Measurements from ENCODE around the gene GRAMD1A.

DNA sequence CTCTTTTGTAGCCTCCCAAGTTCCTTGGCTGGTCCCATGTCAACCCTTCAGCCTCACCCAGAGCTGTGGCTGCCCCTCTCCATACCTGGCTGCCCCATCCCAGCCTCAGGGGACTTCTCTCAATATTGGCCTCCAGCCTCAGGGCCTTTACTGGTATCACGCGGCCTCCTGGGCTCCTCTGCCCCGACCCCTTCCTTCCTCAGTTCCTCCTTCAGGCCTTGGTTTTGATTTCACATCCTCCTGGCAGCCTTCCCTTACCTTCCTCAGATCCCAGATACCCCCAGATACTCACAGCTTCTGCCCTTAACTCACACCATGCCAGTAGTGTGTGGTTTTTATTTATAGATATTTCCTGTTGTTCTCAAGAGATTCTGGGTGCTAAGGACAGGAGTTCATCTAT lies 17.4 kb downstream of the GRAMD1A start:
- TF ChIP-seq ESRRG (CRISPR knock-in tag; IDR thresholded peaks at IDR 0.05), result no peak
- TF ChIP-seq ZNF70 (CRISPR knock-in tag; IDR thresholded peaks at IDR 0.05), result no peak
- TF ChIP-seq, protein P1, sequence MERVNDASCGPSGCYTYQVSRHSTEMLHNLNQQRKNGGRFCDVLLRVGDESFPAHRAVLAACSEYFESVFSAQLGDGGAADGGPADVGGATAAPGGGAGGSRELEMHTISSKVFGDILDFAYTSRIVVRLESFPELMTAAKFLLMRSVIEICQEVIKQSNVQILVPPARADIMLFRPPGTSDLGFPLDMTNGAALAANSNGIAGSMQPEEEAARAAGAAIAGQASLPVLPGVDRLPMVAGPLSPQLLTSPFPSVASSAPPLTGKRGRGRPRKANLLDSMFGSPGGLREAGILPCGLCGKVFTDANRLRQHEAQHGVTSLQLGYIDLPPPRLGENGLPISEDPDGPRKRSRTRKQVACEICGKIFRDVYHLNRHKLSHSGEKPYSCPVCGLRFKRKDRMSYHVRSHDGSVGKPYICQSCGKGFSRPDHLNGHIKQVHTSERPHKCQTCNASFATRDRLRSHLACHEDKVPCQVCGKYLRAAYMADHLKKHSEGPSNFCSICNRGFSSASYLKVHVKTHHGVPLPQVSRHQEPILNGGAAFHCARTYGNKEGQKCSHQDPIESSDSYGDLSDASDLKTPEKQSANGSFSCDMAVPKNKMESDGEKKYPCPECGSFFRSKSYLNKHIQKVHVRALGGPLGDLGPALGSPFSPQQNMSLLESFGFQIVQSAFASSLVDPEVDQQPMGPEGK (CRISPR knock-in tag; IDR thresholded peaks at IDR 0.05; ENCODE audit: borderline replicate concordance), result no peak
- TF ChIP-seq ARNTL (CRISPR knock-in tag; IDR thresholded peaks at IDR 0.05; ENCODE audit: borderline replicate concordance, low read depth), result no peak
- no peak for TF ChIP-seq ZFP30 (CRISPR knock-in tag; IDR thresholded peaks at IDR 0.05)
- no peak for TF ChIP-seq ZNF8 (CRISPR knock-in tag; IDR thresholded peaks at IDR 0.05)
- no peak for TF ChIP-seq ZC3H10 (CRISPR knock-in tag; IDR thresholded peaks at IDR 0.05)
- TF ChIP-seq, protein P2, sequence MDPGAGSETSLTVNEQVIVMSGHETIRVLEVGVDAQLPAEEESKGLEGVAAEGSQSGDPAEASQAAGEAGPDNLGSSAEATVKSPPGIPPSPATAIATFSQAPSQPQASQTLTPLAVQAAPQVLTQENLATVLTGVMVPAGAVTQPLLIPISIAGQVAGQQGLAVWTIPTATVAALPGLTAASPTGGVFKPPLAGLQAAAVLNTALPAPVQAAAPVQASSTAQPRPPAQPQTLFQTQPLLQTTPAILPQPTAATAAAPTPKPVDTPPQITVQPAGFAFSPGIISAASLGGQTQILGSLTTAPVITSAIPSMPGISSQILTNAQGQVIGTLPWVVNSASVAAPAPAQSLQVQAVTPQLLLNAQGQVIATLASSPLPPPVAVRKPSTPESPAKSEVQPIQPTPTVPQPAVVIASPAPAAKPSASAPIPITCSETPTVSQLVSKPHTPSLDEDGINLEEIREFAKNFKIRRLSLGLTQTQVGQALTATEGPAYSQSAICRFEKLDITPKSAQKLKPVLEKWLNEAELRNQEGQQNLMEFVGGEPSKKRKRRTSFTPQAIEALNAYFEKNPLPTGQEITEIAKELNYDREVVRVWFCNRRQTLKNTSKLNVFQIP (CRISPR knock-in tag; IDR thresholded peaks at IDR 0.05; ENCODE audit: borderline replicate concordance, low read depth), result no peak
